Measurements from ENCODE around the gene SLC11A2.
"Not testable (repeated sequence)": the region's sequence is repeated elsewhere in the genome, so short reads cannot be mapped to it uniquely, and the experiment has no call there.

Gene SLC11A2

GRCh38 chr12:50988871-50989270 is 37.3 kb downstream of the SLC11A2 start:
- no peak for DNase-seq

GRCh38 chr12:50988051-50988450 is 38.1 kb downstream of the SLC11A2 start:
- no peak for DNase-seq

- DNase-seq = no peak
These were observed 39.0 kb downstream of the SLC11A2 start for GRCh38 chr12:50986966-50987737.

- DNase-seq = no peak
These were observed 40.9 kb downstream of the SLC11A2 start for GRCh38 chr12:50985322-50985721.

DNA sequence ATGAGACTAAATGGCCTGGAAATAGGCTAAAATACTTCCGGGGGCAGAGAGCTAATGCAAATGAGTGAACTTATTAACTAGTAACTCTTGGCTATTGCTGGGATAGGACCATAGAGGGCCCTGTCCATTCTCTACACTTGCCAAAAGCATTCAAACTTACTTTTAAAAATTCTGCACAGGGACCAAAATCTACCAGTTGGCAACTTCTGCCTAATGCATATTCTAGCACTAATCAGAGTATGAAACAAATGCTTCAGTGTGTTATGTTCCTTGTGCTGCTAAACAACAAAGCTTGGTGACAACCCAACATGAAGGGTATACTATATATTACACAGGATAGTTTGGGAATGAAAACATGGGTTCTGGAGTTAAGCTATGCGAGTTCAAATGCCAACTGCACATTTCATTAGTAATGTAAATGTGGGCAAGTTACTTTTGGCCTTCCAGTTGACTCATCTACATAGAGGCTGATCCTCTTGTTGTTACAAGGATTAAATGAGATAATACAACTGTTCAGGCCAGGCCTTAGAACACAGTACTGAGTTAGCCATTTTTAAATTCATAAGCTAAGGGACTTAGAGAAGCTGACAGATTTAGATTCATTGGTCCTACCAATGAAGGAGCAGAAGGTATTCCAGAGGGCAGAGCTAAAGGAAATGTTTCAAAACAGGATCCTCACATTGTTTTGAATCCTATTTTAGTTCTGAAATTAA is 41.4 kb downstream of the SLC11A2 start:
- no peak for DNase-seq

DNA sequence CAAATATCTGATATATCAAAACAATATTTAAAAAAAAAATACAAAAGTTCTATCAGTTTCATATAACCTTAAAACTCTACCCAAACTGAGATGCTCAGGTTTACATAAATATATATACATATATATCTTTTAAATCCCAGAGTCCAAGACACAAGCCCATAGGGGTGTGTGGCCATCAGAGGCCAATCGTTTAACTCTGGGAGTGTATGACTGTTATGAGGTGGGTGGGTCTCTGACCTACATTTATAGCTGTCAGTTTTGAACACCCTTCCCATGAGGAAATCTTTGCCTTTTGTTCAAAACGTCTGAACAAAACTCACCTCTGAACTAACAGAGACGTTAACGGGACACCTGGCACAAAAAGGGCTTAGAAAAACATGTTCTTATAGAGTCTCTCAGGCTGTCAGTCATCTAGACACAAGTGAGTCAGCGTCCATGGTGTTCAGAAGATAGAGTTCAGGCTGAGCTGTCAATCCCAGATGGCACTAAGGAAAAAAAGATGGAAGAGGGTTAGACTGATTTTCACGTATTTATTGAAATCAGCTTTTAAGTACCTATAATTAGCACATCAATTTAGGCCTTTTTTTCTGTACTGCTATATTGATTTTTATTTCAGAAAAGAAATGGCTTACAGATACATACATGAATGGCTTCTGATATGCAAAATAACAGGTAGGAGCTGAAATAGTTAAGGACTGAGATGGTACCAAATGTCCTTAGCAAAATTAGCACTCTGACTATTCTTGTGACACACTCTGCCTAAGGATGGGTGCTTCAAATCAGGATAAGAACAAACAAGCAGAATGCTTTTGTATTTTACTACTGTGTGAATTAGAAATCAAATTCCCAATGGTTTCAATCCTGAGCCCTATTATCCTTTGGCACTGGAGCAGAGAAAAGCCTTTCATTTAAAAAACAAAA is 44.6 kb downstream of the SLC11A2 start:
- no peak for DNase-seq

DNA sequence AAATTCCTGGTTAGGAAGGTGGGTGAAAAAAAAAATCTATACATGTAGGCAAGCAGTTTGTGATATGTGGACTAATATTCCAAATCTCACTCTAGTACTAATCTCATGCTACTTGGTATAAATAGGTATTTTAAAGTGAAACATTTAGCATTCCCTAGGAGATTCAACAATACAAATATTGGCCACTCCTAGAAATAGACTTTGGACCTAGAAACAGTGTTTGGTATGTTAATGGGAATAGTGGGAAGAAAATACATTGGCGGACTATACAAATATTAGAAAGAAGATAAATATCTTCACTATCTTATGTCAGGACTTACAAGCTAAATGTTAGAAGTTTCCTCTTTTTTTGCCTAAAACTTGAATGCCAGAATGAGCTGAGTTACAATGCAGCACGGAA is 45.6 kb downstream of the SLC11A2 start:
- DNase-seq = no peak

GRCh38 chr12:50979369-50980052 is 46.7 kb downstream of the SLC11A2 start:
- no peak for DNase-seq

DNA sequence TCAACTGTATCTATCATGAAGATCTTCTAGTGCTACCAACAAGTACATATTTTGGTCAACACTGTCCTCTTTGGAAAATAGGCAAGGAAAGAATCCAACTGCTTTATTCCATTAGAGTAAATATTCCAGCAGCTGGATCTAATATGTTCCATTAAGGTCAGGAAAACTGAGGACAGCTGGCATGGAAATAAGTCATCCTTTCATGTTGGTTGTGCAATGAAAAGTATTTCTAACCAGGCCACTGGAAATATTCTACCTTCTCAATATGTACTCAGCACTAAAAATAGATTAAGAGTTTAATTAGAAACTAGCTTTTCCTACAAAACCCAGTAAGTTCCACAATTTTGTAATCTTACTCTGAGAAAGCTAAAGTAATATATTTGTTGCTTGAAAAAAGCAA is 54.2 kb downstream of the SLC11A2 start:
- no peak for DNase-seq

- no peak for DNase-seq
These were observed 61.8 kb downstream of the SLC11A2 start for GRCh38 chr12:50964432-50964831.

DNA sequence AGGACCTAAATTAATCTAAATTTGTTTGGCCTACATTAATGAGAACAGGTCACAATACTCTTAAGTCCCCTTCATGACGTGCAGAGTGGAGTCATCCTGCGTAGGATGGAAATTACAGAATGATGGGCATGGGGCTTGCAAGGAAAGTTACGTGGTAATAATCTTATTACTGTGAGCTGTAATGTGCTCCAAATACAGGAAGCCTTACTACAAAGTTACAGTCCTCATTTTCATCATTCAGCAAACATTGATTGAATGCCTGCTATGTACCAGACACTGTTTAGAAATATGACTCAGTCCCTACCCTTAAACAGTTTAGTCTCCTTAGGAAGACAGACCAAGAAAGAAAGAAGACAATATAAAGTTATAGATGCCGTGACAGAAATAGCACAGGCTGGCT is 64.5 kb downstream of the SLC11A2 start:
- DNase-seq = no peak

DNA sequence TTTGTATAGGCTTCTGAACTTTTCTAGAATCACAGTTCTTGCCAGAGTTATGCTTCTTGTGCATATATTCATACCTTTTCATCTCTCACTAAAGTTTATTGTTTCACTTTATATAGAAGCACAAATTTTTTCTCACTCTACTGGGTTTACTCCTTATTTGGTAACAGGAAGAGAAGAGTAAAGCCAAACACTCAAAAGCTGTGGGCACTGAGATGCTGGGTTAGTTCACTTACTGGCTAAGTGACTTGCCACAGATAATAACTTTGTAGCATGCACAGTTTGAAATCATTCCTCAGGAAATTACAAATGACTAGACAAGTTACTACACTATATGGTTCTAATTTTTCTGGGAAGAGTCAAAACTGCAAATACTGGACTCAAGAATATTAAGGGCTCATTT is 66.1 kb downstream of the SLC11A2 start:
- no peak for DNase-seq

DNA sequence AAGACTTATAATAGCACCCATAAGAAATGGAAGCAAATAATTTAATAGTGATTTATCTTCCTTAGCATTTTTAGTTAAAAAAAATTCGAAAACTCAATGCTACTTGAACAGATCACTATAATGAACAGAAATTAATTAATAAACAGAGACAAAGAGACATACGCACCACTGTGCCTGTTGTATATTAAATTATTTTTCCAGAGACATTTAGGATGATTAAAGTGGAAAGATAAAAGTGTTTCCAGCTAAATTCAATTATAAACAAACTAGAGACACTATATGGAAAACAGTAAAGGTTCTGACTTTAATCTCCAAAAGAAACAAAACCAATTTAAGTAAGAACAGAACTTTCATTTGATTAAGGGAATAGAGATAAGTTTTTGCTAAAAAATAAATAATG is 70.5 kb downstream of the SLC11A2 start:
- no peak for DNase-seq

DNA sequence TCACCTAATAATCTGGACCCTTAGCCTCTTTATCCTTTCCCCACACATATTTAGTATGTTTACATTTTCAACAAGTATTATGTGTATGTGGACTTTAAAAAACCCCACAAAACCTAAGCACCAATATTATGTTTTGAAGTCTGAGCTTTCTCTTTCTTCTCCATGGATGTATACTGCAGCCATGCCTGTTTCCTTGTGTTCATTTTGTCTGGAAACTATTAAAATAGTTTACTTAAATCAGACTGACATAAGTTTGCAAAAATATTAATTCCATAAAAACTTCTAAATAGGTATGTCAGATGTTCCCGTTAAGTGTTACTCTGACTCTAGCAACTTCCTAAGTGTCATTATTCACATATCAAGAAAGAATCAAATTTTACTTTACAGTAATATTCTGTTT is 70.9 kb downstream of the SLC11A2 start:
- no peak for DNase-seq

- DNase-seq = not testable (repeated sequence)
These were observed 71.4 kb downstream of the SLC11A2 start for GRCh38 chr12:50954789-50955188.

- DNase-seq = no peak
These were observed 73.1 kb downstream of the SLC11A2 start for GRCh38 chr12:50953047-50953446.

GRCh38 chr12:50952510-50952909 is 73.7 kb downstream of the SLC11A2 start, which contains the start of gene HIGD1C:
TSS of gene HIGD1C (plus strand) at chr12:50952544. CDS start at chr12:50953999, 1,455 bp downstream.
- no peak for DNase-seq

DNA sequence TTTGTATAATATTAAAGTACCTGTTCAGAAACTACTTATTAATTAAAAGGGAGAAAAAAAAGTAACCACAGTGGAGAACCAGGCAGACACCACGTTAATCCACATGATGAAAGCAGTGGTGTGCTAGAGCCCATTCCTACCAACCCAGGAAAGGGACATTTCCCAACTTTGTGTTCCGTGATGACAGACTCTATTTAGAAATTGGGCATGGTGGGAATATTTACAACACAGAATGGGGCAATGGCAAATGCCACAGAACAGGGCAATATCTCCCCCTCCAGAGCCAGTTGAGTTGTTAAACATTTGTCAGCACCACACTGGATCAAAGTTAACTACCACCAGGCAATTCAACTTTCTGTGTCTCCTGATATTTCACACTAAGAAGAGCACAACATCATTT is 75.1 kb downstream of the SLC11A2 start:
- no peak for DNase-seq

DNA sequence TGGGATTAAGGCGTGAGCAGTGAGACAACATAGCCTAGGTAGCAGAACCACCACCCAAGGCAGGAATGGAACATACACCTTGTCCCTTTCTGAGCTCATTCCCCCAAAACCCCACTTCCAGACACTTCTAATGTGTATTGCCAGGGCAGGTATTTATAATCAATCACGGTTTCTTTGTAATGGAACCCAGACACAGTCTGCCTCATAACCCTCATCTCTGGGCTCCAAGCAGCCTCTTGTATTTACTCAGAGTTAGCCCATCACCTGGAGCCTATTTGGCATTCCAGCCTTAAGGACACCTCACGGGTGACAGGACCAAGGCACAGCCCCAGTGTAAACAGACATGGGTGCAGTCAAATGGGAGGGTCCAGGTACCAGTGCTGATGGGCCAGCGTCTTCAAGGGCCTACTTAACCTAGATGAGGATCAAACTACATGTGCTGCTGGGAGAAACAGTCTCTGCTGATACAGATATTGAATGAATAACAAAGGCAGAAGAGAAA is 76.3 kb downstream of the SLC11A2 start:
- DNase-seq = no peak

DNA sequence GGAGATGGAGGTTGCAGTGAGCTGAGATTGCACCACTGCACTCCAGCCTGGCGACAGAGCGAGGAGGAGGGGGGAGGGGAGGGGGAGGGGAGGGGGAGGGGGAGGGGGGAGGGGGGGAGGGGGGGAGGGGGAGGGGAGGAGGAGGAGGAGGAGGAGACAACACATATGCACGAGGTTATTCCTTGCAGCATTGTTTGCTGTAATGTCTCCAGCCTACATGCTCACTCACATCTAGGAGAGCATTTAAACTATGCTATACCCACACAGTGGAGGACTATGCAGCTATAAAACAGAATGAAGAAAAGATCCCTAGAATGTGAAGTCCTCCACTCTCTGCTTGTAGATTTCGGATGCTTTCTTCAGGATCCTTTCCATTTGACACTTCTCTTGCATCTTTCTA is 77.4 kb downstream of the SLC11A2 start:
- DNase-seq = no peak

DNA sequence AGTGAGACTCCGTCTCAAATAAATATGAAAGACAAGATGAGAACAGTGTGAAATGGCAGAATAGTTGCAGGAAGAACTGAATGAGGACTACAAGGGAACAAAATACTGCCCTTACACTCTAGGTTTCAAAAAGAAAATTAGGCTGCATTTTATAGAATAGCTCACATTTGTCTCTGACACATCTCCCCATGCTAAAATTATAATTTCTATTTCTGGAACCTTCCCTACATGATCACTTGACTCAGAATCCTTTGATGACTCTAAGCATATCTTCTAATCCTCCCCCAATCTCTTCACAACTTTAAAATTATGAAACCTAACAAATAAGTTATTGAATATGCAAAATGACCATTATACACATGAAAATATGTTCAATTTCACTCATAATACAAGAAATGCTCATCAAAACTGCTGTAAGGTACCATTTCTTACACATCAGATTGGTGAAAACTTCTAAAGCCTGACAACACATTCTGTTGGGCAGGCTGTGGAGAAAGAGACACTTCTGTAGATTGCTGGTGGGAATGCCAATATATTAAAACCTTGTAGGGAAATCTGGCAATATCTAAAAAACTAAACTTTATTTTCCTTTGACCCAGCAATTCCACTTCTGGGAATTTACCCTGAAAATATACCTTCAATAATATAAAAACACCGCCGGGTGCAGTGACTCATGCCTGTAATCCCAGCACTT is 78.1 kb downstream of the SLC11A2 start:
- DNase-seq = no peak

DNA sequence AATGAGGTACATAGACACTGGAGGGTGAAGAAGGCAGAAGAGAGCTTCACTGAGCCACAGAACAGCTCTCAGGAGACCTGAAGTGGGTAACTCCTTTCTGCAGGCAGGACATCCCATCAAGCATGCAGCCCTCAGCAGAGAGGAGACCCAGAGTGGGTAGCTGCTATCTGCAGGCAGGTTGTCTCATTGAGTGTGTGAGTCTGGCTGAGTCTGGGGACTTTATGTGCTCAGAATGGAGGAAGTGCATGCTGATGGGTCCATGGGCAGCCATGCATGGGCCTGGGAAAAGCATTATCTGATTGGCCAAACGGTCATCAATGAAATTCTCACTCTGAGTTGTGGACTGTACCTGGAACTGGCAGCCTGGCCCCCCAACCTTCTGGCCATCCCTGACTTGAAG is 88.5 kb downstream of the SLC11A2 start:
- no peak for DNase-seq

Measured in NCI-H1048 (cell line).